ENCODE results near the gene GFOD1. TPM values are rescaled to one million over a fixed set of nuclear protein-coding genes. Genes with fewer than 3 reads are reported as not detected.
A peak's percentile ranks its signal among the peaks of the same experiment; 100 is the strongest.

GFOD1 gene
- total RNA-seq, 1 experiment from 2014 or later = 6.1 TPM

- H2AK5ac ChIP-seq (ENCODE audit: insufficient read length, low read length) = no peak overlapping the region
- H3K36me3 Mint-ChIP-seq (ENCODE audit: insufficient read depth in 1 of 3, low read depth in 3 of 3) = peaks cover 0 to 2% (median 0%) of the 10 kb centered on the region in 3 experiments; a peak in 1 of 7 replicates
- no peak overlapping the region for H4K91ac ChIP-seq (ENCODE audit: insufficient read length, low read depth, low read length)
- H3K27ac Mint-ChIP-seq = no peak overlapping the region
- no peaks in the 10 kb centered on the region for H3K79me2 ChIP-seq (ENCODE audit: insufficient read depth, low read length)
- H2AFZ ChIP-seq (ENCODE audit: low read length) = no peak overlapping the region
- H4K8ac ChIP-seq (replicated peaks; ENCODE audit: insufficient read length, low read depth, low read length) = no peak overlapping the region
- no peak overlapping the region for H2BK5ac ChIP-seq (ENCODE audit: insufficient read length, low read length)
- no peaks in the 10 kb centered on the region for H3K9me3 ChIP-seq (ENCODE audit: control insufficient read depth, low read depth, low read length)
- peaks cover 0 to 2% of the 10 kb centered on the region in 2 experiments; a peak in 1 of 5 replicates for H3K9me3 Mint-ChIP-seq
- H3K79me1 ChIP-seq (ENCODE audit: insufficient read depth, low read depth, low read length, poor library complexity, severe bottlenecking) = no peaks in the 10 kb centered on the region
- no peak overlapping the region for H2BK120ac ChIP-seq (ENCODE audit: low read depth, low read length, poor library complexity, severe bottlenecking)
- no peak overlapping the region for H3K4ac ChIP-seq (ENCODE audit: low read depth, low read length)
- no peak overlapping the region for H4K5ac ChIP-seq (ENCODE audit: insufficient read length, low read depth, low read length)
- no peak overlapping the region for H3K27ac ChIP-seq (ENCODE audit: insufficient read length, low read depth, low read length)
- no peaks in the 10 kb centered on the region; the same call in 1 of the 2 replicates for H3K4me1 ChIP-seq (ENCODE audit: insufficient read depth, low read length)
- H4K20me1 ChIP-seq (ENCODE audit: control insufficient read depth, insufficient read depth, insufficient read length) = no peaks in the 10 kb centered on the region
- no peak overlapping the region for H2BK20ac ChIP-seq (ENCODE audit: low read depth, low read length, poor library complexity, severe bottlenecking)
- H3K9ac ChIP-seq (ENCODE audit: extremely low read depth, insufficient read length, low read length) = no peak overlapping the region
- H3K27me3 Mint-ChIP-seq (ENCODE audit: low read depth) = no peaks in the 10 kb centered on the region; the same call in 1 of the 2 replicates
- peak; percentile 41 for DNase-seq
- TF ChIP-seq, protein P1, sequence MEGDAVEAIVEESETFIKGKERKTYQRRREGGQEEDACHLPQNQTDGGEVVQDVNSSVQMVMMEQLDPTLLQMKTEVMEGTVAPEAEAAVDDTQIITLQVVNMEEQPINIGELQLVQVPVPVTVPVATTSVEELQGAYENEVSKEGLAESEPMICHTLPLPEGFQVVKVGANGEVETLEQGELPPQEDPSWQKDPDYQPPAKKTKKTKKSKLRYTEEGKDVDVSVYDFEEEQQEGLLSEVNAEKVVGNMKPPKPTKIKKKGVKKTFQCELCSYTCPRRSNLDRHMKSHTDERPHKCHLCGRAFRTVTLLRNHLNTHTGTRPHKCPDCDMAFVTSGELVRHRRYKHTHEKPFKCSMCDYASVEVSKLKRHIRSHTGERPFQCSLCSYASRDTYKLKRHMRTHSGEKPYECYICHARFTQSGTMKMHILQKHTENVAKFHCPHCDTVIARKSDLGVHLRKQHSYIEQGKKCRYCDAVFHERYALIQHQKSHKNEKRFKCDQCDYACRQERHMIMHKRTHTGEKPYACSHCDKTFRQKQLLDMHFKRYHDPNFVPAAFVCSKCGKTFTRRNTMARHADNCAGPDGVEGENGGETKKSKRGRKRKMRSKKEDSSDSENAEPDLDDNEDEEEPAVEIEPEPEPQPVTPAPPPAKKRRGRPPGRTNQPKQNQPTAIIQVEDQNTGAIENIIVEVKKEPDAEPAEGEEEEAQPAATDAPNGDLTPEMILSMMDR (conservative IDR thresholded peaks at IDR 0.05) = peak; percentile 40; the same call in 1 of the 3 replicates
- no peak overlapping the region for H3K4me2 ChIP-seq (ENCODE audit: insufficient read depth, insufficient read length, low read length)
- H3K18ac ChIP-seq (ENCODE audit: insufficient read length, low read depth, low read length) = no peak overlapping the region
- H3K23me2 ChIP-seq (ENCODE audit: insufficient read length, low read depth, low read length, poor library complexity, severe bottlenecking) = no peaks in the 10 kb centered on the region
- no peak overlapping the region for H2BK15ac ChIP-seq (ENCODE audit: low read depth, low read length)
- H2BK12ac ChIP-seq (ENCODE audit: insufficient read length, low read depth, low read length) = no peak overlapping the region
- H3K4me3 Mint-ChIP-seq = no peak overlapping the region
- no CpG with 5 or more reads among the region's 9 CpGs for WGBS (ENCODE audit: extremely low coverage, insufficient read length, low lambda C conversion rate)
- no peaks in the 10 kb centered on the region for H3K27me3 ChIP-seq (ENCODE audit: insufficient read depth, low read length)
- H3K4me1 Mint-ChIP-seq = peaks cover 8 to 25% of the 10 kb centered on the region in 2 experiments
- H3K14ac ChIP-seq (ENCODE audit: insufficient read depth, low read length) = no peak overlapping the region
- H3K56ac ChIP-seq (ENCODE audit: insufficient read length, low read depth, low read length) = no peak overlapping the region
- no peak overlapping the region for H3K23ac ChIP-seq (ENCODE audit: insufficient read length, low read depth, low read length)
- no peak overlapping the region for H3T11ph ChIP-seq (ENCODE audit: low read length)
Measured at GRCh38 chr6:13378669-13379590, 108.5 kb downstream of the GFOD1 start.
